Memory B cell (primary cell): ENCODE data around the gene TEKT5.
"Not testable (repeated sequence)": the region's sequence is repeated elsewhere in the genome, so short reads cannot be mapped to it uniquely, and the experiment has no call there.

ENCODE experiments used
- ATAC-seq: fragments of 150-1000 bp; cut with Tn5 transposase; 2 replicates; pipeline ENCODE4 v1.10.0; 2021; ENCODE audit warnings: low read depth, mild to moderate bottlenecking, moderate library complexity
- DNase-seq, 2 donors: peaks; one replicate each; pipeline ENCODE4 v3.0.0; 2022; ENCODE audit warnings: low spot score in 2 of 2
- H3K27ac Mint-ChIP-seq: one replicate; pipeline ENCODE4 v1.8.0; 2022; ENCODE audit warnings: mild to moderate bottlenecking, moderate library complexity, mixed read lengths
- H3K27me3 Mint-ChIP-seq: one replicate; pipeline ENCODE4 v1.8.0; 2022; ENCODE audit warnings: mixed read lengths
- H3K36me3 Mint-ChIP-seq: one replicate; pipeline ENCODE4 v1.8.0; 2022; ENCODE audit warnings: mild to moderate bottlenecking, mixed read lengths
- H3K4me1 Mint-ChIP-seq: one replicate; pipeline ENCODE4 v1.8.0; 2022; ENCODE audit warnings: mixed read lengths
- H3K4me3 Mint-ChIP-seq: one replicate; pipeline ENCODE4 v1.8.0; 2022; ENCODE audit warnings: mild to moderate bottlenecking, moderate library complexity, mixed read lengths
- H3K9me3 Mint-ChIP-seq: one replicate; pipeline ENCODE4 v1.8.0; 2022; ENCODE audit warnings: mixed read lengths

Gene TEKT5

DNA sequence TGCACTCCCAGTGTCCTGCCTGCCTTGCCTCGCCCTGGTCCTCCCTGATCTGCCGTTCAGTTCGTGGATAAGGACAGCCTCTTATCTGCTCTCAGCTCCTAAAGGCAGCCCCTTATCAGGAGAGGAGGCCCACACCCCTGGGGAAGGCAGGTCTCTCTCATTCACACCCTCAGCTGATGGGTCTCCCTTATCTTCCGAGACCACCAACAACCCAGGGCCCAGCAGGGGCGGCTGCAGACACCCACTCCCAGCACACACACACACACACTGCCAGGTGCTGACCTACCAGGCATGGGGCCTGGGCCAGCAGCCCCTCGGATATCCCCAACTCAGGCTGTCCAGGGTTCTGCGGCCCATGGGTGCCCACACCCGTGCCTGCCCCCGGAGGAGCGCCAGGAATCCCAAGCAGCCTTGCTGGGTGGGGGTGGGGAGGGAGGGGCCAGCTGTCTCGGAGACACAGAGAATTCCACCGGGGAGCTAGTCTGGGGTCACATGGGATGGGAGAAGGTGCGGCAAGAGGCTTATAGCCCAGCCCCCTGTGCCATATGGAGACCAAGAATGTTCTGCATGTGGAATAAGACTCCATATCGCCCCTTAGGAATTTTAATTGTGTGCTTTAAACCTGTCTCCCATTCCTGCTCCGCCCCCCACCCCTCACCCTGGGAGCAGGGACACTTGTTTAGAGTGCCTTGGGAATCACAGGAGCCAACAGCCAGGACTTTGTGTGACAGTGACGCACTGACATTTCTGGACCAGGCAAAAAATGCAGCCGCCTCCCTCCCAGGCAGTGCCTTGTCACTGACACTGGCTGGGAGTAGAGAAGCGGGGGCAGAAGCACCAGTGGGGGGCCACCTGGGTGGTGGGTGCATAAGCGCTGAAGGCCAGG lies 72.5 kb downstream of the TEKT5 start:
- Mint-ChIP-seq H3K27ac (no peak overlapping the region), H3K4me3 (no peak overlapping the region), H3K27me3 (peaks cover 7% of the 10 kb centered on the region), H3K36me3 (peaks cover 3% of the 10 kb centered on the region), H3K4me1 (peaks cover 11% of the 10 kb centered on the region), H3K9me3 (peaks cover 2% of the 10 kb centered on the region)
- DNase-seq (no peak), ATAC-seq (no peak)

DNA sequence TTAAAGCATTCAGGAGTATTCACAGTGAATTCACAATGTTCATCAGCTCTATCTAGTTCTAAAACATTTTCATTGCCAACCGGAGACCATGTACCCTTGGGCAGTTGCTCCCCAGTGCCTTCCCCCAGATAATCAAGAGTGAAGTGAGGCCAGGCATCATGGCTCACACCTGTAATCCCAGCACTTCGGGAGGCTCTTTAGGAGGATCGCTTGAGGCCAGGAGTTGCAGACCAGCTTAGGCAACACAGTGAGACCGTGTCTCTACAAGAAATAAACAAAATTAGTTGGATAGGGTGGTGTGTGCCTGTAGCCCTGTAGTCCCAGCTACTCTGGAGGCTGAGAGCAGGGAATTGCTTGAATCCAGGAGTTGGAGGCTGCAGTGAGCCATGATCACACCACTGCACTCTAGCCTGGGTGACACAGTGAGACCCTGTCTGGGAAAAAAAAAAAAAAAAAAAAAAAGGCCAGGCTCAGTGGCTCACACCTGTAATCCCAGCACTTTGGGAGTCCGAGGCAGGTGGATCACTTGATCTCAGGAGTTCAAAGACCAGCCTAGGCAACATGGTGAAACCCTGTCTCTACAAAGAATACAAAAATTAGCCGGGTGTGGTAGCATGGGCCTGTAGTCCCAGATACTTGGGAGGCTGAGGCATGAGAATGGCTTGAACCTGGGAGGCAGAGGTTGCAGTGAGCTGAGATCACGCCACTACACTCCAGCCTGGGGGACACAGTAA lies 73.3 kb downstream of the TEKT5 start:
- H3K27ac Mint-ChIP-seq, H3K36me3 Mint-ChIP-seq, ATAC-seq, H3K4me3 Mint-ChIP-seq, H3K9me3 Mint-ChIP-seq, DNase-seq, H3K27me3 Mint-ChIP-seq: not testable (repeated sequence)
- H3K4me1 Mint-ChIP-seq: peaks cover 11% of the 10 kb centered on the region

DNA sequence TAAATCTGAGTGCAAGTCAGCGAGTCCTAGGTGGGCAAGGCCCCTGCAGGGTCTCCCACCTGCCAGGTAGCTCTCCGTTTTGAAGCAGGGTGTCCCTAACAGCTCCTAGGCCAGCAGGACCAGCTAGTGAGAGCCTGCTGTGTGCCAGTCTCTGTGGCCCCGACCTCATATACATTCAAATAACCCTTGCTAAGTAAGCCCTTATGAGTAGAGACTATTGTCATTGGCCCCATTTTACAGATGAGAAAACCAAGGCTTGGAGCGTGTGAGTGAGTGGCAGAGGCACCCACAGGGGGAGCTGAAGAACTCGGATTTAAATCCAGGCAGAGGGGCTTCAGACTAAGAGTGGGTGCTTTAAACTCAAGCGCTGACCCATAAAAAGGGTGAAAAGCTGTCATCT lies 74.6 kb downstream of the TEKT5 start:
- H3K36me3 Mint-ChIP-seq: peaks cover 3% of the 10 kb centered on the region
- peaks cover 11% of the 10 kb centered on the region for H3K4me1 Mint-ChIP-seq
- no peak for DNase-seq
- peaks cover 2% of the 10 kb centered on the region for H3K9me3 Mint-ChIP-seq
- no peak for ATAC-seq
- H3K27me3 Mint-ChIP-seq: peaks cover 7% of the 10 kb centered on the region
- H3K4me3 Mint-ChIP-seq: no peak overlapping the region
- no peak overlapping the region for H3K27ac Mint-ChIP-seq

- H3K27me3 Mint-ChIP-seq: peaks cover 3% of the 10 kb centered on the region
- H3K27ac Mint-ChIP-seq: no peak overlapping the region
- ATAC-seq (peak; percentile 68), DNase-seq (no peak)
- H3K4me1 Mint-ChIP-seq: peaks cover 9% of the 10 kb centered on the region
- no peaks in the 10 kb centered on the region for H3K36me3 Mint-ChIP-seq
- no peaks in the 10 kb centered on the region for H3K9me3 Mint-ChIP-seq
- peak overlapping the region; percentile 21 for H3K4me3 Mint-ChIP-seq
Observed at GRCh38 chr16:10619271-10619849, 75.4 kb downstream of the TEKT5 start.

GRCh38 chr16:10618710-10619209 lies 76.0 kb downstream of the TEKT5 start:
- H3K36me3 Mint-ChIP-seq: no peaks in the 10 kb centered on the region
- H3K4me1 Mint-ChIP-seq: peaks cover 9% of the 10 kb centered on the region
- H3K9me3 Mint-ChIP-seq: no peaks in the 10 kb centered on the region
- H3K27ac Mint-ChIP-seq: no peak overlapping the region
- DNase-seq (no peak), ATAC-seq (no peak)
- no peak overlapping the region for H3K4me3 Mint-ChIP-seq
- H3K27me3 Mint-ChIP-seq: peaks cover 3% of the 10 kb centered on the region

DNA sequence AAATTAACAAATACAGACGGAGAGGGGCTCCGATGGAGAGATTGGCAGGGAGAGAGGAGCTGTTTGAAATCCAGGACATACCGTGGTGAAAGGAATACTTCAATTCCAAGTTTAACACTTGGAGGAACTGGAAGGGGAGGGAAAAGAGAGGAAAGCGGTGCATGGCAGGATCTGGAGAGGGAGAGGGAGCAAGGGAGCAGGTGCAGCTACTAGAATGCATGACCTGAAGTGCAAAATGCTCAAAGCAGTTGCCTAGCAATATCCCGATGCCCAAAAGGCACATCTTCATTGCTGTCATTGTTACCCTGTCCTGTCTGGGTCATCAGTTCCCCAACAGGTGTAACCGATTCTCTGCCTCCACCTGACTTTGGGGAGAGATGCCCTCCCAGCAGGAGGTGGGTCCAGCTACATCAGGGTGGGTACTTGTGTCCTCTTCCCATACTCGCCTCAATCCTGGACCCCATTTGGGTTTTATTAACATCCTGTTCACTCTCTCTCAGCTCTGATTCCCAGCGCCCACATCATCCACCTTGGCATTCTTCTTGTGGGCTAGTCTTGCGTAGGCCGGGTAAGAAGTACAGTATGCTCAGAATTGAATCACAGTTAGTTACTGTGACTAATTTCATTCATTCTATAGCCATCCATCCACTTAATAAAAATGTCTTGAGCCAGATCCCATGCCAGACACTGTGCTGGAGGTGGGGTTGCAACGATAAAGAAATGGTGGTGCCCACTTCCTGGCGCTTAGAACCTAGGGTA lies 76.9 kb downstream of the TEKT5 start:
- H3K36me3 Mint-ChIP-seq: no peaks in the 10 kb centered on the region
- H3K4me3 Mint-ChIP-seq: no peak overlapping the region
- no peaks in the 10 kb centered on the region for H3K9me3 Mint-ChIP-seq
- DNase-seq: no peak
- no peak for ATAC-seq
- no peak overlapping the region for H3K27ac Mint-ChIP-seq
- H3K27me3 Mint-ChIP-seq: peaks cover 3% of the 10 kb centered on the region
- H3K4me1 Mint-ChIP-seq: peaks cover 11% of the 10 kb centered on the region

GRCh38 chr16:10616756-10617640 lies 77.7 kb downstream of the TEKT5 start:
- peaks cover 3% of the 10 kb centered on the region for H3K27me3 Mint-ChIP-seq
- no peak overlapping the region for H3K27ac Mint-ChIP-seq
- H3K9me3 Mint-ChIP-seq: no peaks in the 10 kb centered on the region
- no peaks in the 10 kb centered on the region for H3K36me3 Mint-ChIP-seq
- no peak for DNase-seq
- H3K4me3 Mint-ChIP-seq: no peak overlapping the region
- ATAC-seq: no peak
- H3K4me1 Mint-ChIP-seq: peaks cover 11% of the 10 kb centered on the region

- DNase-seq: no peak
- peaks cover 11% of the 10 kb centered on the region for H3K4me1 Mint-ChIP-seq
- H3K27ac Mint-ChIP-seq: no peak overlapping the region
- no peak overlapping the region for H3K4me3 Mint-ChIP-seq
- H3K36me3 Mint-ChIP-seq: no peaks in the 10 kb centered on the region
- peaks cover 4% of the 10 kb centered on the region for H3K27me3 Mint-ChIP-seq
- ATAC-seq: no peak
- no peaks in the 10 kb centered on the region for H3K9me3 Mint-ChIP-seq
Observed at GRCh38 chr16:10616419-10616755, 78.3 kb downstream of the TEKT5 start.

DNA sequence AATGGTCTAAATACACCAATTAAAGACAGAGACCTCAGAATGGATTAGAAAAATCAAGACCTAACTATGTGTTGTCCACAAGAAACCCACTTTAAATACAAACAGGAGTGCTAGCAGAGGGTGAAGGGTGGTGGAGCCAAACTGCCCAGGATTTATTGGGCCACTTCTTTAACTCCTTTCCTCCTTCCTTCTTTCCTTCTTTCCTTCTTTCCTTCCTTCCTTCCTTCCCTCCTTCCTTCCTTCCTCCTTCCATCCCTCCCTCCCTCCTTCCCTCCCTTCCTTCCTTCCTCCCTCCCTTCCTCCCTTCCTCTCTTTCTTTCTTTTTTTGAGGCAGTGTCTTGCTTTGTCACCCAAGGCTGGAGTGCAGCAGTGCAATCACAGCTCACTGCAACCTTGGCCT lies 80.0 kb downstream of the TEKT5 start:
- H3K36me3 Mint-ChIP-seq: no peaks in the 10 kb centered on the region
- ATAC-seq: no peak
- H3K9me3 Mint-ChIP-seq: no peaks in the 10 kb centered on the region
- no peak overlapping the region for H3K4me3 Mint-ChIP-seq
- H3K27ac Mint-ChIP-seq: no peak overlapping the region
- peaks cover 11% of the 10 kb centered on the region for H3K4me1 Mint-ChIP-seq
- no peak for DNase-seq
- peaks cover 6% of the 10 kb centered on the region for H3K27me3 Mint-ChIP-seq

- H3K27me3 Mint-ChIP-seq: peaks cover 6% of the 10 kb centered on the region
- no peaks in the 10 kb centered on the region for H3K36me3 Mint-ChIP-seq
- ATAC-seq: peak; percentile 97
- H3K4me3 Mint-ChIP-seq: no peak overlapping the region
- no peak for DNase-seq
- H3K4me1 Mint-ChIP-seq: peaks cover 7% of the 10 kb centered on the region
- no peak overlapping the region for H3K27ac Mint-ChIP-seq
- H3K9me3 Mint-ChIP-seq: no peaks in the 10 kb centered on the region
Observed at GRCh38 chr16:10613785-10614485, 80.8 kb downstream of the TEKT5 start.

DNA sequence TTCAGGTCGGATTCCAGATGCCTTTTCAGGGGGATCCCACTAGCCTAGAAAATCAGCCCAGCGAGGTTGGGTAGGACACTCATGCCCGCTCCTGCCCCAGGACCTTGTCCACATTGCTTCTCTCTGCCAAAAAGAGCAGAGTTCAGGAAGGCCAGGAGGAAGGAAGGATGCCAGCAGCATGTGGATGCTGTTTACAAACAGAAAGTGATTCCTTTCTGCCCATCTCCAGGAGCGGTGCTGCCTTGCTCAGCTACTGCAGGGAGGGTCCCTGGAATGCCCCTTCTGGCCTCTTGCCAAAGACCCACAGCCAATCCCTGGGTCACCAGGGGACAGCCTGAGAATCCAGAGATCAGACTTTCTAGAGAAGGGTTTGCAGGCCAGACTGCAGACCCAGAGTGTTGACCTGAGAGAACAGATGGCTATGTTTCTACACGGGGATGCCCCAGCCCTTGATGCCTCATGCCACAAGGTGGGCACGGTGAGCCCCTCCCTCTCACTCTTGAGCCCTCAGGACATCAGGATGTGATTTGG lies 82.0 kb downstream of the TEKT5 start:
- DNase-seq: no peak
- Mint-ChIP-seq H3K36me3 (no peaks in the 10 kb centered on the region), H3K4me1 (peaks cover 4% of the 10 kb centered on the region), H3K27ac (no peak overlapping the region), H3K9me3 (no peaks in the 10 kb centered on the region), H3K27me3 (peaks cover 3% of the 10 kb centered on the region), H3K4me3 (no peak overlapping the region)
- no peak for ATAC-seq

DNA sequence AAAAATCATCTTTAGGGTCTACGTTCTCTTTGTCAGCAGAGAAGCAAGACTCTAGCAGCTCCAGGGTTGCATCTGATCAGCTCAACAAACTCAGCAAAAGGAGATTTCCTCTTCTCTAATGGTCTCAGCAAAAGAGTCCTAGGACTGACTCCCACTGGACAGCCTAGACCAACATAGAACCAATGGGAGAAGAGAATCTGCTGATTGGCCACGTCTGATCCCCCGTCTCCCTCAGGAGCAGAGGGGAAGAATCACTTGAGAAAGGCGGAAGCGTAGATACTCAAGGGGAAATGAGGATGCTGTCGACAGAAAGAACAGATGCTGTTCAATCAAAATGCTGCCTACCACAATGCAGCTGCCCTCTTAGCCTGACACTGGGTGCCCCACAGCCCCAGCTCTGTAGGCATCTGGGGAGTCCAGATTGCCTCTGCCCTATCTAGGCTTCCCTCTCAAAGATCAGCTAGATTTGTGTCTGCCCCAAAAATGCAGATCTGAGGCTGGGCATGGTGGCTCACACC lies 82.8 kb downstream of the TEKT5 start:
- H3K4me1 Mint-ChIP-seq: peaks cover 4% of the 10 kb centered on the region
- no peak overlapping the region for H3K4me3 Mint-ChIP-seq
- peaks cover 11% of the 10 kb centered on the region for H3K27me3 Mint-ChIP-seq
- H3K36me3 Mint-ChIP-seq: no peaks in the 10 kb centered on the region
- no peaks in the 10 kb centered on the region for H3K9me3 Mint-ChIP-seq
- H3K27ac Mint-ChIP-seq: no peak overlapping the region
- no peak for ATAC-seq
- no peak for DNase-seq
